ENCODE data around the gene NHLRC3. TPM values are rescaled to one million over a fixed set of nuclear protein-coding genes. Genes with fewer than 3 reads are reported as not detected.

Gene NHLRC3
- total and polyA plus RNA-seq, 9 of the 15 experiments (the other 6 are each of a cell fraction or from before 2014, with no cell fraction given): 5.5 to 15.3 (median 9.0) TPM

- no peak for TF ChIP-seq ZBTB33 (CRISPR knock-in tag; IDR thresholded peaks at IDR 0.05)
- no peak for TF ChIP-seq ZNF551 (CRISPR knock-in tag; IDR thresholded peaks at IDR 0.05)
- TF ChIP-seq HNRNPH1 (optimal IDR thresholded peaks at IDR 0.05; ENCODE audit: low read depth, low read length): no peak
- TF ChIP-seq ZKSCAN1 (IDR thresholded peaks at IDR 0.05; ENCODE audit: low read depth, low read length): no peak
- no peak for TF ChIP-seq ZNF655 (CRISPR knock-in tag; IDR thresholded peaks at IDR 0.05)
- no peak for TF ChIP-seq EWSR1 (IDR thresholded peaks at IDR 0.05; ENCODE audit: borderline replicate concordance, low read depth, partially characterized antibody)
- no peak for TF ChIP-seq NKRF (IDR thresholded peaks at IDR 0.05; ENCODE audit: borderline replicate concordance)
- no peak for TF ChIP-seq HDAC6 (IDR thresholded peaks at IDR 0.05; ENCODE audit: low read depth, low read length)
- no peak for TF ChIP-seq ZNF174 (CRISPR knock-in tag; IDR thresholded peaks at IDR 0.05)
- TF ChIP-seq TAF7 (tag; IDR thresholded peaks at IDR 0.05): no peak
- TF ChIP-seq GATAD2B (IDR thresholded peaks at IDR 0.05; ENCODE audit: borderline replicate concordance): no peak
- TF ChIP-seq ZNF384 (IDR thresholded peaks at IDR 0.05; ENCODE audit: low read depth, low read length): no peak
- TF ChIP-seq PTBP1 (IDR thresholded peaks at IDR 0.05; ENCODE audit: low read depth, low read length): no peak
- TF ChIP-seq SNIP1 (IDR thresholded peaks at IDR 0.05; ENCODE audit: low read depth): no peak
- TF ChIP-seq ZNF175 (CRISPR knock-in tag; IDR thresholded peaks at IDR 0.05; ENCODE audit: low read depth): no peak
- peak; percentile 33 for TF ChIP-seq SAP30 (IDR thresholded peaks at IDR 0.05; ENCODE audit: borderline replicate concordance, insufficient read depth, low read depth, low read length, poor library complexity, severe bottlenecking)
- TF ChIP-seq ZNF324 (CRISPR knock-in tag; IDR thresholded peaks at IDR 0.05): no peak
- TF ChIP-seq ZBTB8A (IDR thresholded peaks at IDR 0.05; ENCODE audit: partially characterized antibody): no peak
- peak in 1 of 2 experiments; percentile 97 for TF ChIP-seq NCOA2 (IDR thresholded peaks at IDR 0.05; ENCODE audit: partially characterized antibody in 2 of 2)
- TF ChIP-seq TRIM24 (IDR thresholded peaks at IDR 0.05): no peak
- no peak for TF ChIP-seq BDP1 (IDR thresholded peaks at IDR 0.05; ENCODE audit: insufficient read depth, insufficient read length)
- TF ChIP-seq ZBTB12 (CRISPR knock-in tag; IDR thresholded peaks at IDR 0.05): peak; percentile 83
- TF ChIP-seq ZNF764 (CRISPR knock-in tag; IDR thresholded peaks at IDR 0.05; ENCODE audit: low read depth): no peak
Observed at GRCh38 chr13:39037880-39038568, at the start of gene NHLRC3, which contains the start of gene PROSER1 (continued).
